ENCODE measurements around the gene SH3RF1. TPM values are rescaled to one million over a fixed set of nuclear protein-coding genes. Genes with fewer than 3 reads are reported as not detected.

The SH3RF1 gene
- total RNA-seq, 1 experiment from 2014 or later, result 15.3 TPM

DNA sequence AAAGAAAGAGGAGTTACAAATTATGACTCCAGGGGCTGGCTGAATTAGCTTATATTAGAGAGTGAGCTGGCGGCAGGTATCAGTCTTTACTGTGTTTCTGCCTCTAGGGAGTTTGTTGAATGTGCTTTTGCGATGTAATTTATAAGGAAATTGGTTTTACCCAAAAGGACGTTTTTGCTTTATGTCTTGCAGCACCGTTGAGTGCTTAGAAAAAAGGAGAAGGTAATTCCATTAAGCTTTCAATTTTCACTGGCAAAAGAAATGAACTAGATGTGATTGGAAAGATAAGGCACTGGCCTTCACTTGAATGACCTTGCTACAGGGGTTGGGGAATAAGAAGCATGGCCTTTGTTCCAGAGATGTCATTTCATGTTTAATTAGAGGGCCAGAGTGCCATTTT is 185.8 kb downstream of the SH3RF1 start:
- Histone ChIP-seq H3K79me1 (ENCODE audit: insufficient read depth, low read depth, low read length, poor library complexity, severe bottlenecking) (no peaks in the 10 kb centered on the region), H3T11ph (ENCODE audit: low read length) (no peak overlapping the region), H4K20me1 (ENCODE audit: control insufficient read depth, insufficient read depth, insufficient read length) (no peaks in the 10 kb centered on the region), H2BK120ac (ENCODE audit: low read depth, low read length, poor library complexity, severe bottlenecking) (no peak overlapping the region), H2BK15ac (ENCODE audit: low read depth, low read length) (no peak overlapping the region), H4K91ac (ENCODE audit: insufficient read length, low read depth, low read length) (no peak overlapping the region), H3K79me2 (ENCODE audit: insufficient read depth, low read length) (no peaks in the 10 kb centered on the region), H3K9ac (ENCODE audit: extremely low read depth, insufficient read length, low read length) (no peak overlapping the region), H3K4ac (ENCODE audit: low read depth, low read length) (no peak overlapping the region), H2AK5ac (ENCODE audit: insufficient read length, low read length) (no peak overlapping the region), H3K27me3 (ENCODE audit: insufficient read depth, low read length) (no peaks in the 10 kb centered on the region), H3K4me1 (ENCODE audit: insufficient read depth, low read length) (no peaks in the 10 kb centered on the region), H2AFZ (ENCODE audit: low read length) (no peak overlapping the region), H3K18ac (ENCODE audit: insufficient read length, low read depth, low read length) (no peak overlapping the region), H2BK12ac (ENCODE audit: insufficient read length, low read depth, low read length) (no peak overlapping the region), H2BK5ac (ENCODE audit: insufficient read length, low read length) (no peak overlapping the region), H3K9me3 (ENCODE audit: control insufficient read depth, low read depth, low read length) (peaks cover 4% of the 10 kb centered on the region), H3K27ac (ENCODE audit: insufficient read length, low read depth, low read length) (no peak overlapping the region), H3K23ac (ENCODE audit: insufficient read length, low read depth, low read length) (no peak overlapping the region), H4K5ac (ENCODE audit: insufficient read length, low read depth, low read length) (no peak overlapping the region), H2BK20ac (ENCODE audit: low read depth, low read length, poor library complexity, severe bottlenecking) (no peak overlapping the region), H3K56ac (ENCODE audit: insufficient read length, low read depth, low read length) (no peak overlapping the region), H4K8ac (replicated peaks; ENCODE audit: insufficient read length, low read depth, low read length) (no peak overlapping the region), H3K4me2 (ENCODE audit: insufficient read depth, insufficient read length, low read length) (no peak overlapping the region), H3K14ac (ENCODE audit: insufficient read depth, low read length) (no peak overlapping the region), H3K23me2 (ENCODE audit: insufficient read length, low read depth, low read length, poor library complexity, severe bottlenecking) (no peaks in the 10 kb centered on the region)
- H3K27me3 Mint-ChIP-seq (ENCODE audit: low read depth), result no peaks in the 10 kb centered on the region
- WGBS (ENCODE audit: extremely low coverage, insufficient read length, low lambda C conversion rate), result no CpG with 5 or more reads among the region's 4 CpGs
- H3K36me3 Mint-ChIP-seq (ENCODE audit: insufficient read depth in 1 of 3, low read depth in 3 of 3), result peaks cover 4 to 19% (median 7%) of the 10 kb centered on the region in 3 experiments; a peak in 5 of 7 replicates
- DNase-seq, result no peak
- H3K9me3 Mint-ChIP-seq, result no peaks in the 10 kb centered on the region
- H3K4me3 Mint-ChIP-seq, result no peak overlapping the region
- TF ChIP-seq, protein P1, sequence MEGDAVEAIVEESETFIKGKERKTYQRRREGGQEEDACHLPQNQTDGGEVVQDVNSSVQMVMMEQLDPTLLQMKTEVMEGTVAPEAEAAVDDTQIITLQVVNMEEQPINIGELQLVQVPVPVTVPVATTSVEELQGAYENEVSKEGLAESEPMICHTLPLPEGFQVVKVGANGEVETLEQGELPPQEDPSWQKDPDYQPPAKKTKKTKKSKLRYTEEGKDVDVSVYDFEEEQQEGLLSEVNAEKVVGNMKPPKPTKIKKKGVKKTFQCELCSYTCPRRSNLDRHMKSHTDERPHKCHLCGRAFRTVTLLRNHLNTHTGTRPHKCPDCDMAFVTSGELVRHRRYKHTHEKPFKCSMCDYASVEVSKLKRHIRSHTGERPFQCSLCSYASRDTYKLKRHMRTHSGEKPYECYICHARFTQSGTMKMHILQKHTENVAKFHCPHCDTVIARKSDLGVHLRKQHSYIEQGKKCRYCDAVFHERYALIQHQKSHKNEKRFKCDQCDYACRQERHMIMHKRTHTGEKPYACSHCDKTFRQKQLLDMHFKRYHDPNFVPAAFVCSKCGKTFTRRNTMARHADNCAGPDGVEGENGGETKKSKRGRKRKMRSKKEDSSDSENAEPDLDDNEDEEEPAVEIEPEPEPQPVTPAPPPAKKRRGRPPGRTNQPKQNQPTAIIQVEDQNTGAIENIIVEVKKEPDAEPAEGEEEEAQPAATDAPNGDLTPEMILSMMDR (conservative IDR thresholded peaks at IDR 0.05), result no peak
- H3K27ac Mint-ChIP-seq, result no peak overlapping the region; a peak in 1 of 7 replicates
- 0 out of 4 replicates have a peak, but pooled peaks cover 0 to 2% of the 10 kb centered on the region in 2 experiments for H3K4me1 Mint-ChIP-seq

Measured in H9 (cell line).